SK-N-SH (cell line): Measurements from ENCODE around the gene ERV3-1.

ENCODE experiments used
- EZH2phosphoT487 ChIP-seq: fragments of 200-600 bp; sonication (generic); IDR thresholded peaks from 2 replicates; pipeline ENCODE4 v1.6.1; 2017; ENCODE audit warnings: low read depth, mixed run types, mild to moderate bottlenecking, antibody characterized with exemption, moderate library complexity, borderline replicate concordance
- FOXM1 ChIP-seq: IDR thresholded peaks from 2 replicates; pipeline ENCODE4 v1.4.0; 2012; ENCODE audit warnings: low read depth, mild to moderate bottlenecking
- GABPA ChIP-seq: IDR thresholded peaks from 2 replicates; pipeline ENCODE4 v1.4.0; 2012; ENCODE audit warnings: low read depth, mild to moderate bottlenecking
- IRF3 ChIP-seq: fragments of 150-350 bp; IDR thresholded peaks from 2 replicates; pipeline ENCODE4 v1.6.1; 2016; ENCODE audit warnings: mild to moderate bottlenecking, low read depth, low read length
- JUND ChIP-seq: IDR thresholded peaks from 2 replicates; pipeline ENCODE4 v1.4.0; 2012
- MEF2A ChIP-seq: IDR thresholded peaks from 2 replicates; pipeline ENCODE4 v1.4.0; 2012; ENCODE audit warnings: low read depth, borderline replicate concordance
- POLR2AphosphoS5 ChIP-seq: IDR thresholded peaks from 2 replicates; pipeline ENCODE4 v1.6.1; 2012; ENCODE audit warnings: low read depth, low read length
- RXRA ChIP-seq: IDR thresholded peaks from 2 replicates; pipeline ENCODE4 v1.4.0; 2012; ENCODE audit warnings: low read depth, mild to moderate bottlenecking, borderline replicate concordance
- SMC3 ChIP-seq: IDR thresholded peaks from 2 replicates; pipeline ENCODE4 v1.6.1; 2012; ENCODE audit warnings: low read depth, low read length, improper control_type of control experiment
- TAF1 ChIP-seq: IDR thresholded peaks from 2 replicates; pipeline ENCODE4 v1.6.1; 2012; ENCODE audit warnings: low read depth, mild to moderate bottlenecking, low read length, moderate library complexity, borderline replicate concordance
- TEAD4 ChIP-seq: IDR thresholded peaks from 2 replicates; pipeline ENCODE4 v1.4.0; 2012; ENCODE audit warnings: mild to moderate bottlenecking, borderline replicate concordance; ENCODE audit not compliant: insufficient read depth
- USF1 ChIP-seq: IDR thresholded peaks from 2 replicates; pipeline ENCODE4 v1.4.0; 2012; ENCODE audit warnings: low read depth, borderline replicate concordance
- YY1 ChIP-seq: IDR thresholded peaks from 2 replicates; pipeline ENCODE4 v1.4.0; 2012; ENCODE audit warnings: low read depth, mild to moderate bottlenecking
- TF ChIP-seq, protein P1 (sequence below): fragments of 200-600 bp; sonication (generic); IDR thresholded peaks from 2 replicates; pipeline ENCODE4 v1.6.1; 2017; ENCODE audit warnings: antibody characterized with exemption, mild to moderate bottlenecking, moderate library complexity

- TF ChIP-seq TAF1 (no peak), FOXM1 (no peak), POLR2AphosphoS5 (no peak), TEAD4 (no peak), JUND (no peak), SMC3 (peak; percentile 84), EZH2phosphoT487 (no peak), YY1 (no peak), RXRA (no peak), IRF3 (no peak), MEF2A (no peak), USF1 (no peak), GABPA (no peak)
- TF ChIP-seq, protein P1, sequence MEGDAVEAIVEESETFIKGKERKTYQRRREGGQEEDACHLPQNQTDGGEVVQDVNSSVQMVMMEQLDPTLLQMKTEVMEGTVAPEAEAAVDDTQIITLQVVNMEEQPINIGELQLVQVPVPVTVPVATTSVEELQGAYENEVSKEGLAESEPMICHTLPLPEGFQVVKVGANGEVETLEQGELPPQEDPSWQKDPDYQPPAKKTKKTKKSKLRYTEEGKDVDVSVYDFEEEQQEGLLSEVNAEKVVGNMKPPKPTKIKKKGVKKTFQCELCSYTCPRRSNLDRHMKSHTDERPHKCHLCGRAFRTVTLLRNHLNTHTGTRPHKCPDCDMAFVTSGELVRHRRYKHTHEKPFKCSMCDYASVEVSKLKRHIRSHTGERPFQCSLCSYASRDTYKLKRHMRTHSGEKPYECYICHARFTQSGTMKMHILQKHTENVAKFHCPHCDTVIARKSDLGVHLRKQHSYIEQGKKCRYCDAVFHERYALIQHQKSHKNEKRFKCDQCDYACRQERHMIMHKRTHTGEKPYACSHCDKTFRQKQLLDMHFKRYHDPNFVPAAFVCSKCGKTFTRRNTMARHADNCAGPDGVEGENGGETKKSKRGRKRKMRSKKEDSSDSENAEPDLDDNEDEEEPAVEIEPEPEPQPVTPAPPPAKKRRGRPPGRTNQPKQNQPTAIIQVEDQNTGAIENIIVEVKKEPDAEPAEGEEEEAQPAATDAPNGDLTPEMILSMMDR = peak; percentile 96
Observed at GRCh38 chr7:64951250-64951848, 55.1 kb downstream of the ERV3-1 start.
